ENCODE results near the gene CD3G. TPM values are rescaled to one million over a fixed set of nuclear protein-coding genes. Genes with fewer than 3 reads are reported as not detected.
"Not testable (repeated sequence)": the region's sequence is repeated elsewhere in the genome, so short reads cannot be mapped to it uniquely, and the experiment has no call there.

CD3G gene
- total and polyA plus RNA-seq, 4 donors, result 0.19 to 0.84 (median 0.33) TPM

- H3K27ac ChIP-seq (ENCODE audit: low read depth in 1 of 2, low read length in 2 of 2); H3K27me3 ChIP-seq (ENCODE audit: control insufficient read depth in 4 of 4, insufficient read depth in 4 of 4, low read length in 3 of 4); H3K4me3 ChIP-seq (ENCODE audit: low read depth in 1 of 3, low read length in 3 of 3); H3K9me3 ChIP-seq (ENCODE audit: control insufficient read depth in 4 of 4, low read length in 3 of 4); H3K9ac ChIP-seq (ENCODE audit: low read depth in 1 of 2, low read length in 2 of 2); H3K4me1 ChIP-seq (ENCODE audit: control insufficient read depth in 4 of 4, insufficient read depth in 4 of 4, low read length in 3 of 4); H3K36me3 ChIP-seq (ENCODE audit: control insufficient read depth in 4 of 4, insufficient read depth in 3 of 4, low read depth in 1 of 4, low read length in 3 of 4); DNase-seq (ENCODE audit: low spot score): not testable (repeated sequence)
- 94% methylated on average over 5 of the region's 5 CpGs for WGBS
Observed at GRCh38 chr11:118308995-118309528, 35.1 kb upstream of the CD3G start.

- WGBS, result 93% methylated on average over 3 of the region's 3 CpGs
Observed at GRCh38 chr11:118310271-118310670, 33.9 kb upstream of the CD3G start.

More at GRCh38 chr11:118310271-118310670, 33.9 kb upstream of the CD3G start:
- Histone ChIP-seq H3K9ac (ENCODE audit: low read depth in 1 of 2, low read length in 2 of 2) (no peak overlapping the region), H3K36me3 (ENCODE audit: control insufficient read depth in 4 of 4, insufficient read depth in 3 of 4, low read depth in 1 of 4, low read length in 3 of 4) (no peaks in the 10 kb centered on the region), H3K27me3 (ENCODE audit: control insufficient read depth in 4 of 4, insufficient read depth in 4 of 4, low read length in 3 of 4) (peaks cover 0 to 4% (median 1%) of the 10 kb centered on the region in 4 donors), H3K4me1 (ENCODE audit: control insufficient read depth in 4 of 4, insufficient read depth in 4 of 4, low read length in 3 of 4) (peaks cover 0 to 5% (median 1%) of the 10 kb centered on the region in 4 donors), H3K27ac (ENCODE audit: low read depth in 1 of 2, low read length in 2 of 2) (no peak overlapping the region), H3K9me3 (ENCODE audit: control insufficient read depth in 4 of 4, low read length in 3 of 4) (no peaks in the 10 kb centered on the region), H3K4me3 (ENCODE audit: low read depth in 1 of 3, low read length in 3 of 3) (no peak overlapping the region)
- no peak for DNase-seq (ENCODE audit: low spot score)
- no peak for TF ChIP-seq RAD21 (IDR thresholded peaks at IDR 0.05)
- TF ChIP-seq EGR1 (IDR thresholded peaks at IDR 0.05; ENCODE audit: low read depth in 2 of 2), result no peak
- TF ChIP-seq RXRA (IDR thresholded peaks at IDR 0.05), result no peak
- no peak for TF ChIP-seq MAX (IDR thresholded peaks at IDR 0.05)
- TF ChIP-seq YY1 (IDR thresholded peaks at IDR 0.05), result no peak
- TF ChIP-seq ATF3 (IDR thresholded peaks at IDR 0.05), result no peak
- TF ChIP-seq FOXA2 (IDR thresholded peaks at IDR 0.05), result no peak
- TF ChIP-seq REST (IDR thresholded peaks at IDR 0.05), result no peak
- no peak for TF ChIP-seq GABPA (IDR thresholded peaks at IDR 0.05 in 1 of 2, conservative IDR thresholded peaks at IDR 0.05 in 1 of 2)
- TF ChIP-seq SP1 (IDR thresholded peaks at IDR 0.05), result no peak
- TF ChIP-seq ZBTB33 (IDR thresholded peaks at IDR 0.05), result no peak
- TF ChIP-seq TAF1 (conservative IDR thresholded peaks at IDR 0.05), result no peak
- TF ChIP-seq JUND (IDR thresholded peaks at IDR 0.05), result no peak
- TF ChIP-seq NR2F2 (IDR thresholded peaks at IDR 0.05), result no peak
- TF ChIP-seq HNF4A (conservative IDR thresholded peaks at IDR 0.05), result no peak
- TF ChIP-seq HNF4G (IDR thresholded peaks at IDR 0.05), result no peak
- TF ChIP-seq CTCF (IDR thresholded peaks at IDR 0.05; ENCODE audit: low read depth, low read length, missing input control), result no peak

All from liver (tissue), 9 donors.